Measurements from ENCODE around the gene NOS1AP. TPM values are rescaled to one million over a fixed set of nuclear protein-coding genes. Genes with fewer than 3 reads are reported as not detected.

NOS1AP gene
- total and polyA plus RNA-seq, 8 donors, result 2.2 to 6.2 (median 3.3) TPM

DNA sequence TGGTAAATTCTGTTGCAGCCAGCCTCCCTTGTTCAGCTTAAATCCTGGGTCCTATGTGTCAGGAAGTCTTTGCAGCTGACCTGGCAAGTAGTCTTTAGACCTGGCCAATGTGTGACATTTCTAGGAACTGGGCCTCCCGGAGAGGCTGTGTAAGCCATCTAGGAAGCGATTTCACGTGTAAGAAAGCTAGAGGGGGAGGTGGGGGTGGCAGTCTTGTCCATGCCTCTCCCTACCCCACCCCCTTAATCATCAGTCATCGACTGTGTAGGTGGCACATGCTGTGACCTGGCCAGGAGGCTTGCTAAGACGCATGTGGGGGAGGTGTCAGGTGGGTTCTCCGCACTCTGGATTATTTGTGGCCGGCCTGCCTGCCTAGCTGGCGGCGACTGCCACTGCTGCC, 320.5 kb downstream of the NOS1AP start:
- no peak overlapping the region for H3K27ac ChIP-seq
- no peaks in the 10 kb centered on the region for H3K27me3 ChIP-seq
- no peaks in the 10 kb centered on the region for H3K9me3 ChIP-seq
- ATAC-seq, result no peak
- H3K36me3 ChIP-seq, result no peaks in the 10 kb centered on the region
- no peak for DNase-seq
- no peak overlapping the region for H3K4me3 ChIP-seq
- intact Hi-C loops (cut with DNase I), result loop anchor here in 1 of 2 donors (5.0 kb wide), 1 partner anchor 333 kb away; no protein-coding TSS in a partner anchor
- peaks cover 0 to 5% of the 10 kb centered on the region in 2 donors for H3K4me1 ChIP-seq
- TF ChIP-seq, protein P1, sequence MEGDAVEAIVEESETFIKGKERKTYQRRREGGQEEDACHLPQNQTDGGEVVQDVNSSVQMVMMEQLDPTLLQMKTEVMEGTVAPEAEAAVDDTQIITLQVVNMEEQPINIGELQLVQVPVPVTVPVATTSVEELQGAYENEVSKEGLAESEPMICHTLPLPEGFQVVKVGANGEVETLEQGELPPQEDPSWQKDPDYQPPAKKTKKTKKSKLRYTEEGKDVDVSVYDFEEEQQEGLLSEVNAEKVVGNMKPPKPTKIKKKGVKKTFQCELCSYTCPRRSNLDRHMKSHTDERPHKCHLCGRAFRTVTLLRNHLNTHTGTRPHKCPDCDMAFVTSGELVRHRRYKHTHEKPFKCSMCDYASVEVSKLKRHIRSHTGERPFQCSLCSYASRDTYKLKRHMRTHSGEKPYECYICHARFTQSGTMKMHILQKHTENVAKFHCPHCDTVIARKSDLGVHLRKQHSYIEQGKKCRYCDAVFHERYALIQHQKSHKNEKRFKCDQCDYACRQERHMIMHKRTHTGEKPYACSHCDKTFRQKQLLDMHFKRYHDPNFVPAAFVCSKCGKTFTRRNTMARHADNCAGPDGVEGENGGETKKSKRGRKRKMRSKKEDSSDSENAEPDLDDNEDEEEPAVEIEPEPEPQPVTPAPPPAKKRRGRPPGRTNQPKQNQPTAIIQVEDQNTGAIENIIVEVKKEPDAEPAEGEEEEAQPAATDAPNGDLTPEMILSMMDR (IDR thresholded peaks at IDR 0.05), result no peak

DNA sequence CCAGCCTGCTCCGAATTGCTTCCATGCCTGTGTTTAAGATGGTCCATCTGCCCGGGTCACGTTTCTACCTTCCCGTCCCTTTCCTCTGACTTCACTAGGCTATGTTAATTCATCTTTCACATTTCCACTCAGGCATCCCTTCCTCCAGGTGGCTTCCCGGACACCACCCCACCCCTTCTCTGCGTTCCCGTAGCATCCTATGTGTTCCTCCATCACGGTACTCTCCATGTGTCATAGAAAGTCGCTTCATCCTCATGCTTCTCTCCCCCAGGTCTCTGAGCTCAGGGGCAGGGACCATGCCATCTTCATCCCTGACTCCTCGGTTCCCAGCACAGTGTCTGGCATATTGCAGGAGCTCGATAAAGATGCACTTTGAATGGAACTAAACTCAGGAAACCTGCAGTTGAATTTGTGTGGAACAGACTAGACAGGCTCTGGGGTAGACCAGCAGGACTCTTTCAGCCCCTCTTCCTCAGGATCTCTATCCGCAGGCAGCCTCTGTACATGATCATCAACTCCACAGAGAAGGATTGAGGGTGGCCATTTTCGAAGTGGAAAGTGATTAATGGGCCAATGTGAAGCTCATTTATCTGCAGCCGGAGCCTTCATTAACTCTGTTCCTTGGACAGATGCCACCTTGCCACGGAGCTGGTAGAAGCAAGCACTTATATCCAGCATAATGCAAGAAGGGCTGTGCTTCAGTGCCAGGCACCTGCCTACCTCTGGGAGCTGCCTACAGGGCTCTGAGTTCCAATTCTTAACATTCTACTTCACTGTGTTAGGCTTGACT, 321.1 kb downstream of the NOS1AP start:
- no peak for DNase-seq
- Histone ChIP-seq H3K4me3 (no peak overlapping the region), H3K27me3 (no peaks in the 10 kb centered on the region), H3K27ac (no peak overlapping the region), H3K36me3 (no peaks in the 10 kb centered on the region), H3K9me3 (no peaks in the 10 kb centered on the region), H3K4me1 (peaks cover 0 to 5% of the 10 kb centered on the region in 2 donors)
- ATAC-seq, result no peak
- intact Hi-C loops (cut with DNase I), result loop anchor here in 1 of 2 donors (5.0 kb wide), 1 partner anchor 333 kb away; no protein-coding TSS in a partner anchor
- TF ChIP-seq, protein P1 (IDR thresholded peaks at IDR 0.05), result no peak

- DNase-seq (peak in 2 of 4 donors; percentile 30 to 40), ATAC-seq (peak; percentile 95)
- H3K4me3 ChIP-seq, result no peak overlapping the region
- no peaks in the 10 kb centered on the region for H3K9me3 ChIP-seq
- peak overlapping the region in 1 of 2 donors; percentile 44 for H3K27ac ChIP-seq
- H3K4me1 ChIP-seq, result peaks cover 0 to 5% of the 10 kb centered on the region in 2 donors
- no peaks in the 10 kb centered on the region for H3K36me3 ChIP-seq
- peaks cover 0 to 5% of the 10 kb centered on the region in 2 donors for H3K27me3 ChIP-seq
- intact Hi-C loops (cut with DNase I), result loop anchor here in 1 of 2 donors (5.0 kb wide), 1 partner anchor 335 kb away; no protein-coding TSS in a partner anchor
- TF ChIP-seq, protein P1 (IDR thresholded peaks at IDR 0.05), result peak; percentile 69 to 72
Observed at GRCh38 chr1:162391790-162392563, 322.5 kb downstream of the NOS1AP start.

- H3K4me3 ChIP-seq, result no peak overlapping the region
- no peaks in the 10 kb centered on the region for H3K36me3 ChIP-seq
- ATAC-seq, result no peak
- intact Hi-C loops (cut with DNase I), result no loop called here
- no peak overlapping the region for H3K27ac ChIP-seq
- peaks cover 0 to 15% of the 10 kb centered on the region in 2 donors for H3K27me3 ChIP-seq
- peaks cover 0 to 5% of the 10 kb centered on the region in 2 donors for H3K4me1 ChIP-seq
- TF ChIP-seq, protein P1 (IDR thresholded peaks at IDR 0.05), result no peak
- H3K9me3 ChIP-seq, result no peaks in the 10 kb centered on the region
- DNase-seq, result no peak
Observed at GRCh38 chr1:162396201-162396906, 326.9 kb downstream of the NOS1AP start.
